Measurements from ENCODE around the gene NME9.

The NME9 gene

DNA sequence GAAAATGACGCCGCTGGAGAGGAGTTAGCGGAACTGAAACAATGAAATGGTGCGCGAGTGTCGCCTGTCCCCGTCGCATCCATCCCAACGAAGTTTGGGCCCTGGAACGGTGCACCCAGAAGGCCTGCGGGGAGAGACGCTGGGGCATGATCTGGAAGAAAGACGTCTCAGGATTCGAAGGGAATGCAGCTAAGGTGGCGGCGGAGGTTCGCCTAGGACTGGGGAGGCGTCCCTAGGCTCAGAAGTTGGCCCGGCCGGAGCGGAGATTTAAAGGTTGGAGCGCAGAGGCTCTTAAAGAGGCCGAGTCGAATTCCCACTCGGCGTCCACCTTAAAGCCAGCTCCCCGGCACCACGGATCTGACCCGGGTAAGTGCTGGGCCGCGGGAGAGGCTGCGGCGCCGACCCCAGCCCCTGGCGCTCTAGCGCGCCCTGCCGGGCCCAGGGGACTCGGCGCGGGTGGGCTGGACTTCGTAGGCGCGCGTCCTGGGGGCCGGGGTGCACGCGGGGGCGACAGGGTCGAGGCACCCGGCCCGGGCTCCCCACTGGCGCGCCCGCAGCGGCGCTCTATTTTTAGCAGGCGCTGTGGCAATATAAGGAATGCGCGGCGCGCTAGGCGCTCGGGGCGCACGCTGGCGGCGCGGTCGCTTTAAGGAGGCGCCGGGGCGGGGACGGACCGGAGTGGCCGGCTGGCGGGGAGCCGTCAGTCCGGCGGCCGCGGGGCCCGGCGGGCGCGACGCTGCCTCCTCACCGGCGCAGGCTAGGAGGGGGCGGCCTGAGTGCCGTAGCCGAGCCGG is 18.5 kb upstream of the NME9 start, which contains the start of gene MRAS:
TSS of gene MRAS (plus strand) at position 620 of the 794 bp plus-strand sequence. CDS start 24,305 bp downstream, outside the sequence.
- Histone ChIP-seq H3K9ac (ENCODE audit: low read depth, low read length) (peak within 1 kb of the TSS; percentile 79), H3K4me2 (ENCODE audit: low read length) (peak within 1 kb of the TSS; percentile 88), H3K36me3 (ENCODE audit: insufficient read depth, low read length) (no peaks in the 10 kb centered on the region), H3K4me1 (ENCODE audit: control insufficient read depth, insufficient read depth, low read length) (peaks cover 36% of the 10 kb centered on the region), H3K27me3 (ENCODE audit: control insufficient read depth, insufficient read depth, low read length) (no peaks in the 10 kb centered on the region), H3K4me3 (ENCODE audit: low read length) (peak within 1 kb of the TSS; percentile 74), H3K9me3 (replicated peaks; ENCODE audit: low read length) (no peaks in the 10 kb centered on the region)

GRCh38 chr3:138344754-138345153 is 15.1 kb upstream of the NME9 start:
- Histone ChIP-seq H3K36me3 (ENCODE audit: insufficient read depth, low read length) (no peaks in the 10 kb centered on the region), H3K4me2 (ENCODE audit: low read length) (no peak overlapping the region), H3K9ac (ENCODE audit: low read depth, low read length) (no peak overlapping the region), H3K27me3 (ENCODE audit: control insufficient read depth, insufficient read depth, low read length) (no peaks in the 10 kb centered on the region), H3K4me1 (ENCODE audit: control insufficient read depth, insufficient read depth, low read length) (peaks cover 14% of the 10 kb centered on the region), H3K9me3 (replicated peaks; ENCODE audit: low read length) (no peaks in the 10 kb centered on the region), H3K4me3 (ENCODE audit: low read length) (no peak overlapping the region)

- no peaks in the 10 kb centered on the region for H3K36me3 ChIP-seq (ENCODE audit: insufficient read depth, low read length)
- H3K4me3 ChIP-seq (ENCODE audit: low read length), result no peak overlapping the region
- no peaks in the 10 kb centered on the region for H3K4me1 ChIP-seq (ENCODE audit: control insufficient read depth, insufficient read depth, low read length)
- no peak overlapping the region for H3K9ac ChIP-seq (ENCODE audit: low read depth, low read length)
- H3K4me2 ChIP-seq (ENCODE audit: low read length), result no peak overlapping the region
- H3K9me3 ChIP-seq (replicated peaks; ENCODE audit: low read length), result no peaks in the 10 kb centered on the region
- H3K27me3 ChIP-seq (ENCODE audit: control insufficient read depth, insufficient read depth, low read length), result no peaks in the 10 kb centered on the region
Observed at GRCh38 chr3:138340511-138340910, 10.9 kb upstream of the NME9 start.

GRCh38 chr3:138338811-138339210 is 9.2 kb upstream of the NME9 start:
- H3K4me1 ChIP-seq (ENCODE audit: control insufficient read depth, insufficient read depth, low read length), result no peaks in the 10 kb centered on the region
- no peak overlapping the region for H3K4me2 ChIP-seq (ENCODE audit: low read length)
- no peaks in the 10 kb centered on the region for H3K36me3 ChIP-seq (ENCODE audit: insufficient read depth, low read length)
- H3K27me3 ChIP-seq (ENCODE audit: control insufficient read depth, insufficient read depth, low read length), result peaks cover 10% of the 10 kb centered on the region
- H3K9ac ChIP-seq (ENCODE audit: low read depth, low read length), result no peak overlapping the region
- no peaks in the 10 kb centered on the region for H3K9me3 ChIP-seq (replicated peaks; ENCODE audit: low read length)
- H3K4me3 ChIP-seq (ENCODE audit: low read length), result no peak overlapping the region

GRCh38 chr3:138338244-138338643 is 8.6 kb upstream of the NME9 start:
- Histone ChIP-seq H3K4me2 (ENCODE audit: low read length) (no peak overlapping the region), H3K4me1 (ENCODE audit: control insufficient read depth, insufficient read depth, low read length) (no peaks in the 10 kb centered on the region), H3K36me3 (ENCODE audit: insufficient read depth, low read length) (no peaks in the 10 kb centered on the region), H3K9ac (ENCODE audit: low read depth, low read length) (no peak overlapping the region), H3K27me3 (ENCODE audit: control insufficient read depth, insufficient read depth, low read length) (peaks cover 14% of the 10 kb centered on the region), H3K4me3 (ENCODE audit: low read length) (no peak overlapping the region), H3K9me3 (replicated peaks; ENCODE audit: low read length) (no peaks in the 10 kb centered on the region)

GRCh38 chr3:138336454-138336999 is 6.9 kb upstream of the NME9 start:
- H3K9me3 ChIP-seq (replicated peaks; ENCODE audit: low read length), result no peaks in the 10 kb centered on the region

GRCh38 chr3:138334608-138335007 is 5.0 kb upstream of the NME9 start:
- peaks cover 4% of the 10 kb centered on the region for H3K4me1 ChIP-seq (ENCODE audit: control insufficient read depth, insufficient read depth, low read length)
- no peaks in the 10 kb centered on the region for H3K9me3 ChIP-seq (replicated peaks; ENCODE audit: low read length)
- no peak overlapping the region for H3K9ac ChIP-seq (ENCODE audit: low read depth, low read length)
- H3K36me3 ChIP-seq (ENCODE audit: insufficient read depth, low read length), result no peaks in the 10 kb centered on the region
- H3K4me2 ChIP-seq (ENCODE audit: low read length), result no peak overlapping the region
- H3K27me3 ChIP-seq (ENCODE audit: control insufficient read depth, insufficient read depth, low read length), result peaks cover 14% of the 10 kb centered on the region
- H3K4me3 ChIP-seq (ENCODE audit: low read length), result no peak overlapping the region

More at GRCh38 chr3:138336454-138336999, 6.9 kb upstream of the NME9 start:
- Histone ChIP-seq H3K27me3 (ENCODE audit: control insufficient read depth, insufficient read depth, low read length) (peaks cover 14% of the 10 kb centered on the region), H3K4me1 (ENCODE audit: control insufficient read depth, insufficient read depth, low read length) (no peaks in the 10 kb centered on the region), H3K36me3 (ENCODE audit: insufficient read depth, low read length) (no peaks in the 10 kb centered on the region), H3K4me3 (ENCODE audit: low read length) (no peak overlapping the region), H3K9ac (ENCODE audit: low read depth, low read length) (no peak overlapping the region), H3K4me2 (ENCODE audit: low read length) (no peak overlapping the region)

- Histone ChIP-seq H3K9ac (ENCODE audit: low read depth, low read length) (no peak overlapping the region), H3K36me3 (ENCODE audit: insufficient read depth, low read length) (no peaks in the 10 kb centered on the region), H3K27me3 (ENCODE audit: control insufficient read depth, insufficient read depth, low read length) (peaks cover 14% of the 10 kb centered on the region), H3K9me3 (replicated peaks; ENCODE audit: low read length) (no peaks in the 10 kb centered on the region), H3K4me3 (ENCODE audit: low read length) (no peak overlapping the region), H3K4me1 (ENCODE audit: control insufficient read depth, insufficient read depth, low read length) (peaks cover 10% of the 10 kb centered on the region), H3K4me2 (ENCODE audit: low read length) (no peak overlapping the region)
Observed at GRCh38 chr3:138332472-138333073, 2.9 kb upstream of the NME9 start.

- Histone ChIP-seq H3K9ac (ENCODE audit: low read depth, low read length) (no peak overlapping the region), H3K9me3 (replicated peaks; ENCODE audit: low read length) (no peaks in the 10 kb centered on the region), H3K36me3 (ENCODE audit: insufficient read depth, low read length) (no peaks in the 10 kb centered on the region), H3K27me3 (ENCODE audit: control insufficient read depth, insufficient read depth, low read length) (peaks cover 14% of the 10 kb centered on the region), H3K4me3 (ENCODE audit: low read length) (no peak overlapping the region), H3K4me2 (ENCODE audit: low read length) (no peak overlapping the region), H3K4me1 (ENCODE audit: control insufficient read depth, insufficient read depth, low read length) (peaks cover 10% of the 10 kb centered on the region)
Observed at GRCh38 chr3:138331143-138331894, 1.7 kb upstream of the NME9 start.

GRCh38 chr3:138329984-138330293 is 288 bp upstream of the NME9 start:
- Histone ChIP-seq H3K36me3 (ENCODE audit: insufficient read depth, low read length) (no peaks in the 10 kb centered on the region), H3K27me3 (ENCODE audit: control insufficient read depth, insufficient read depth, low read length) (peaks cover 13% of the 10 kb centered on the region), H3K4me3 (ENCODE audit: low read length) (peak overlapping the region; percentile 75), H3K9ac (ENCODE audit: low read depth, low read length) (peak overlapping the region; percentile 59), H3K4me2 (ENCODE audit: low read length) (peak overlapping the region; percentile 97), H3K9me3 (replicated peaks; ENCODE audit: low read length) (no peaks in the 10 kb centered on the region), H3K4me1 (ENCODE audit: control insufficient read depth, insufficient read depth, low read length) (peaks cover 10% of the 10 kb centered on the region)

DNA sequence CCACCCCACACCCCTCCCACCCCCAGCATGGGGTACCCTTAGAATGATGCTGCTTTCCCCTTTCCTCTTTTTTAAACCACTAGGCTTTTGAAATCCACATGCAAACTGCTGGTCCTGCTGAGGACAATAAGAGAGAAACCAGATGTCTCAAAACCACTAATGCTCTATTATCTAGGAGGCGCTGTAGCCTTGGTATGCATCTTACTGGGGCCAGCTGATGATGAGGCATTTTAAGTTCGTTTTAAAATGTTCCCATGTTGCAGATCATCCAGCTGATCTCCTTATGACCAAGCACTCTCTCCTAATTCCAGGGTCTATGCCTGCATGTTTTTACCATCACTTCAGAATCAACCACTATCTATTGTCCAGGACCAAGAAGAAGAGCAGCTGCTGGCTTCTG is 1.3 kb downstream of the NME9 start:
- H3K36me3 ChIP-seq (ENCODE audit: insufficient read depth, low read length), result no peaks in the 10 kb centered on the region
- H3K4me1 ChIP-seq (ENCODE audit: control insufficient read depth, insufficient read depth, low read length), result peaks cover 10% of the 10 kb centered on the region
- H3K4me2 ChIP-seq (ENCODE audit: low read length), result peak overlapping the region; percentile 97
- no peak overlapping the region for H3K4me3 ChIP-seq (ENCODE audit: low read length)
- peaks cover 6% of the 10 kb centered on the region for H3K27me3 ChIP-seq (ENCODE audit: control insufficient read depth, insufficient read depth, low read length)
- H3K9ac ChIP-seq (ENCODE audit: low read depth, low read length), result no peak overlapping the region
- H3K9me3 ChIP-seq (replicated peaks; ENCODE audit: low read length), result no peaks in the 10 kb centered on the region
